Keratinocyte (primary cell): Measurements from ENCODE around the gene CRTAP. TPM values are rescaled to one million over a fixed set of nuclear protein-coding genes. Genes with fewer than 3 reads are reported as not detected.

Experiments used
- DNase-seq: peaks from one replicate; pipeline ENCODE4 v3.0.0-alpha.2; 2011; ENCODE audit warnings: low read depth, missing footprints, low spot score
- FAIRE-seq: peaks from 2 replicates; lab custom pipeline; 2011; peaks lifted over from hg19 to GRCh38; lab: Jason Lieb, UNC
- H2AFZ ChIP-seq: 2 replicates; pipeline ENCODE4 v1.6.0; 2012; ENCODE audit warnings: low read length, control low read depth, inconsistent platforms; ENCODE audit not compliant: control insufficient read depth
- H3K27ac ChIP-seq: 2 replicates; pipeline ENCODE4 v1.5.1; 2011; ENCODE audit warnings: low read length; ENCODE audit not compliant: control insufficient read depth, insufficient read depth
- H3K27me3 ChIP-seq: 3 replicates; pipeline ENCODE4 v1.6.0; 2011; ENCODE audit warnings: low read length; ENCODE audit not compliant: control insufficient read depth, insufficient read depth; ENCODE audit errors: extremely low read depth
- H3K36me3 ChIP-seq, 2 experiments: 2 replicates in 1 of 2; 3 replicates in 1 of 2; pipeline ENCODE4 v1.5.1; 2011; ENCODE audit warnings: low read length in 2 of 2, mild to moderate bottlenecking in 1 of 2; ENCODE audit not compliant: control insufficient read depth in 2 of 2, insufficient read depth in 2 of 2; ENCODE audit errors: extremely low read depth in 1 of 2
- H3K4me1 ChIP-seq: 3 replicates; pipeline ENCODE4 v1.5.1; 2011; ENCODE audit warnings: low read length; ENCODE audit not compliant: control insufficient read depth, insufficient read depth; ENCODE audit errors: extremely low read depth
- H3K4me2 ChIP-seq: 3 replicates; pipeline ENCODE4 v1.6.0; 2011; ENCODE audit warnings: low read depth, low read length; ENCODE audit not compliant: control insufficient read depth, insufficient read depth; ENCODE audit errors: extremely low read depth
- H3K4me3 ChIP-seq, 3 experiments: fragments of 200-600 bp in 1 of 3; sonication (generic) in 1 of 3; 2 replicates in 2 of 3; 3 replicates in 1 of 3; pipeline ENCODE4 v1.5.1; 2011 to 2016; ENCODE audit warnings: low read length in 3 of 3, mild to moderate bottlenecking in 3 of 3, control low read depth in 2 of 3, inconsistent platforms in 1 of 3, low read depth in 1 of 3, mixed read lengths in 1 of 3, mixed run types in 1 of 3, moderate library complexity in 1 of 3; ENCODE audit not compliant: control insufficient read depth in 2 of 3, insufficient read depth in 2 of 3; ENCODE audit errors: extremely low read depth in 1 of 3
- H3K79me2 ChIP-seq: 2 replicates; pipeline ENCODE4 v1.6.0; 2012; ENCODE audit warnings: low read length; ENCODE audit not compliant: control insufficient read depth, insufficient read depth
- H3K9ac ChIP-seq: 3 replicates; pipeline ENCODE4 v1.6.0; 2011; ENCODE audit warnings: low read length; ENCODE audit not compliant: control insufficient read depth, insufficient read depth; ENCODE audit errors: extremely low read depth
- H3K9me1 ChIP-seq: 3 replicates; pipeline ENCODE4 v1.6.0; 2011; ENCODE audit warnings: low read length; ENCODE audit not compliant: control insufficient read depth, insufficient read depth; ENCODE audit errors: extremely low read depth
- H3K9me3 ChIP-seq: 2 replicates; pipeline ENCODE4 v1.5.1; 2012; ENCODE audit warnings: low read depth, low read length; ENCODE audit not compliant: control insufficient read depth
- H4K20me1 ChIP-seq: 3 replicates; pipeline ENCODE4 v1.6.0; 2011; ENCODE audit warnings: low read length; ENCODE audit not compliant: control insufficient read depth, insufficient read depth; ENCODE audit errors: extremely low read depth
- CTCF ChIP-seq, 3 experiments: IDR thresholded peaks in 1 of 3; conservative IDR thresholded peaks in 1 of 3; optimal IDR thresholded peaks in 1 of 3; 2 replicates in 2 of 3; 3 replicates in 1 of 3; pipeline versions ENCODE3 to v1.5.1; 2011; ENCODE audit warnings: low read length in 3 of 3, mild to moderate bottlenecking in 3 of 3, moderate library complexity in 2 of 3, control low read depth in 1 of 3, inconsistent platforms in 1 of 3; ENCODE audit not compliant: insufficient read depth in 2 of 3; ENCODE audit errors: extremely low read depth in 1 of 3
- EZH2 ChIP-seq: IDR thresholded peaks from one replicate; pipeline ENCODE4 v1.6.1; 2012; ENCODE audit warnings: inconsistent platforms, mild to moderate bottlenecking, low read length, moderate library complexity
- dilution Hi-C: fragments of 300-500 bp; cut with MboI; formaldehyde crosslinking; loops from one replicate; pipeline ENCODE4 v1.7.0; 2020; ENCODE audit warnings: low sequenced_read_pairs; ENCODE audit not compliant: extremely low pct_ligation_motif_present
- polyA plus RNA-seq, 5 experiments: library from polyadenylated mRNA; depleted of rRNA in 3 of 5; stranded (reverse) in 3 of 5; stranded (forward) in 1 of 5; unstranded in 1 of 5; fragments of >200 nt; gene quantifications; 1 replicate in 1 of 5; 2 replicates in 3 of 5; 3 replicates in 1 of 5; pipeline versions ENCODE4 v1.2.1 to v1.2.3, GENCODE V29; 2011 to 2012; ENCODE audit warnings: missing spikeins in 2 of 5, low read depth in 1 of 5, low replicate concordance in 1 of 5

CRTAP gene
- polyA plus RNA-seq, 1 donor (not counting 4 experiments of a cell fraction or from before 2014, with no cell fraction given), result 170 TPM

- FAIRE-seq, result no peak
- dilution Hi-C loops, result no loop called here
- no peaks in the 10 kb centered on the region for H3K9me1 ChIP-seq
These were observed 52.3 kb downstream of the CRTAP start for GRCh38 chr3:33166095-33166494.

GRCh38 chr3:33167284-33167683, 53.5 kb downstream of the CRTAP start:
- H3K27ac ChIP-seq, result no peak overlapping the region
- no peak overlapping the region for H2AFZ ChIP-seq
- no peak overlapping the region for H3K4me3 ChIP-seq
- no peaks in the 10 kb centered on the region for H3K9me3 ChIP-seq
- H3K4me2 ChIP-seq, result no peak overlapping the region
- H3K9me1 ChIP-seq, result no peaks in the 10 kb centered on the region
- no peaks in the 10 kb centered on the region for H3K27me3 ChIP-seq
- no peaks in the 10 kb centered on the region for H3K79me2 ChIP-seq
- H3K4me1 ChIP-seq, result no peaks in the 10 kb centered on the region
- FAIRE-seq, result no peak
- H3K36me3 ChIP-seq, result no peaks in the 10 kb centered on the region
- no peak overlapping the region for H3K9ac ChIP-seq
- no peaks in the 10 kb centered on the region for H4K20me1 ChIP-seq
- TF ChIP-seq CTCF (optimal IDR thresholded peaks at IDR 0.05 in 1 of 3, IDR thresholded peaks at IDR 0.05 in 1 of 3, conservative IDR thresholded peaks at IDR 0.05 in 1 of 3; ENCODE audit: extremely low read depth in 1 of 3, insufficient read depth in 2 of 3, low read length in 3 of 3) (no peak), EZH2 (no peak)
- DNase-seq, result no peak
- dilution Hi-C loops, result no loop called here

More at GRCh38 chr3:33166095-33166494, 52.3 kb downstream of the CRTAP start:
- Histone ChIP-seq H2AFZ (no peak overlapping the region), H3K27me3 (no peaks in the 10 kb centered on the region), H3K9me3 (no peaks in the 10 kb centered on the region), H3K4me3 (no peak overlapping the region), H3K36me3 (no peaks in the 10 kb centered on the region), H3K79me2 (no peaks in the 10 kb centered on the region), H3K27ac (no peak overlapping the region), H3K9ac (no peak overlapping the region), H3K4me1 (no peaks in the 10 kb centered on the region), H4K20me1 (no peaks in the 10 kb centered on the region), H3K4me2 (no peak overlapping the region)
- TF ChIP-seq EZH2 (no peak), CTCF (optimal IDR thresholded peaks at IDR 0.05 in 1 of 3, IDR thresholded peaks at IDR 0.05 in 1 of 3, conservative IDR thresholded peaks at IDR 0.05 in 1 of 3; ENCODE audit: extremely low read depth in 1 of 3, insufficient read depth in 2 of 3, low read length in 3 of 3) (no peak)
- no peak for DNase-seq
